Thyroid gland (tissue), 4 donors: ENCODE data around the gene GPR150. TPM values are rescaled to one million over a fixed set of nuclear protein-coding genes. Genes with fewer than 3 reads are reported as not detected.

Experiments
- DNase-seq, 2 donors: peaks; one replicate each; pipeline ENCODE4 v3.0.0-alpha.2; 2019
- H3K27ac ChIP-seq, 3 donors: fragments of 200-600 bp; sonication (generic); 1 replicate in 2 of 3; 2 replicates in 1 of 3; pipeline ENCODE4 v1.5.1; 2016 to 2019; ENCODE audit warnings: mild to moderate bottlenecking in 1 of 3, moderate library complexity in 1 of 3
- H3K27me3 ChIP-seq: fragments of 200-600 bp; sonication (generic); one replicate; pipeline ENCODE4 v1.5.1; 2019
- H3K36me3 ChIP-seq, 2 donors: fragments of 200-600 bp; sonication (generic); one replicate each; pipeline ENCODE4 v1.5.1; 2016 to 2019
- H3K4me1 ChIP-seq, 2 donors: fragments of 200-600 bp; sonication (generic); one replicate each; pipeline ENCODE4 v1.5.1; 2017 to 2019
- H3K4me3 ChIP-seq, 3 donors: fragments of 200-600 bp; sonication (generic); replicated peaks in 1 of 3; 1 replicate in 2 of 3; 2 replicates in 1 of 3; pipeline ENCODE4 v1.5.1; 2016; ENCODE audit warnings: mild to moderate bottlenecking in 1 of 3
- H3K9me3 ChIP-seq: fragments of 200-600 bp; sonication (generic); one replicate; pipeline ENCODE4 v1.5.1; 2017
- CTCF ChIP-seq, 6 experiments: fragments of 200-600 bp in 3 of 6; fragments of 450-650 bp in 3 of 6; sonication (generic) in 3 of 6; IDR thresholded peaks; one replicate each; pipeline ENCODE4 v1.5.1; 2016 to 2019; ENCODE audit warnings: antibody characterized with exemption in 6 of 6, mild to moderate bottlenecking in 2 of 6, inconsistent platforms in 1 of 6, moderate library complexity in 1 of 6
- POLR2A ChIP-seq, 2 donors: fragments of 450-650 bp; IDR thresholded peaks; one replicate each; pipeline ENCODE4 v1.6.1; 2017; ENCODE audit warnings: antibody characterized with exemption in 2 of 2, mild to moderate bottlenecking in 2 of 2, moderate library complexity in 1 of 2
- WGBS, 2 donors: methylation state at CpG; one replicate each; pipeline ENCODE4 v1.1.5; 2017; 5-methylcytosine and 5-hydroxymethylcytosine counted together
- intact Hi-C: fragments of 100-400 bp; cut with DNase I; formaldehyde crosslinking; loops from one replicate; pipeline ENCODE4 v1.15.1; 2023
- total RNA-seq, 4 donors: library from RNA; depleted of rRNA; stranded (reverse); fragments of >200 nt; gene quantifications; one replicate each; pipeline ENCODE4 v1.2.3, GENCODE V29; 2016

The GPR150 gene
- total RNA-seq, 4 donors from 2014 or later, result 0.42 TPM; not detected in 3

- WGBS, 2 donors, result 90 to 91% methylated on average over 1 of the region's 1 CpG
- peaks cover 8 to 9% of the 10 kb centered on the region in 2 donors for H3K4me1 ChIP-seq
- no peak overlapping the region for H3K4me3 ChIP-seq
- H3K27me3 ChIP-seq, result no peaks in the 10 kb centered on the region
- DNase-seq, result no peak
- H3K36me3 ChIP-seq, result no peaks in the 10 kb centered on the region
- H3K9me3 ChIP-seq, result no peaks in the 10 kb centered on the region
- intact Hi-C loops, result no loop called here
- TF ChIP-seq CTCF (IDR thresholded peaks at IDR 0.05) (no peak), POLR2A (IDR thresholded peaks at IDR 0.05) (no peak)
- no peak overlapping the region for H3K27ac ChIP-seq
These were observed 4.8 kb upstream of the GPR150 start for GRCh38 chr5:95615164-95615467.

DNA sequence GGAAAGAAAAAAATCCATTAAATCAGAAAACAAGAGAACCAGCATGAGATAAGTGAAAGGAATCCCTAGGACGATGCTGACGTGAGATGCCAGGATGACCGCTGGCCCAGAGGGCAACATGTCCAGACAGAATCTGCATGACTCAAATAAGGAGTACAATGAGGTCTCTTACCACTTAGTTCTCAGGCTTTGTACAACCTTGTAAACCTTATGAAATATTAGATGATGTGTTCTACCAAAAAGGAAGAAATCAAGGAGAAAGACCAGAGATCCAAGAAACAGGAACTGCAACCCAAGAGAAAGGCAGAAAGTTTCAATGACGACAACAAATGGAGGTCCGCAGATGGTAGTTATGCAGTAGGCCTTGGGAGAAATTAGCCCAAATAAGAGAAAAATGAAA is 2.8 kb upstream of the GPR150 start:
- Histone ChIP-seq H3K9me3 (no peaks in the 10 kb centered on the region), H3K4me1 (peaks cover 9 to 20% of the 10 kb centered on the region in 2 donors), H3K4me3 (no peak overlapping the region), H3K36me3 (no peaks in the 10 kb centered on the region), H3K27me3 (no peaks in the 10 kb centered on the region), H3K27ac (no peak overlapping the region)
- WGBS, 2 donors, result 94 to 95% methylated on average over 5 of the region's 5 CpGs
- TF ChIP-seq POLR2A (IDR thresholded peaks at IDR 0.05), result no peak
- no peak for TF ChIP-seq CTCF (IDR thresholded peaks at IDR 0.05)
- intact Hi-C loops, result no loop called here
- DNase-seq, result no peak

GRCh38 chr5:95619096-95619495 is 791 bp upstream of the GPR150 start:
- Histone ChIP-seq H3K9me3 (no peaks in the 10 kb centered on the region), H3K4me3 (no peak overlapping the region), H3K27ac (no peak overlapping the region), H3K36me3 (no peaks in the 10 kb centered on the region), H3K4me1 (peaks cover 9 to 20% of the 10 kb centered on the region in 2 donors), H3K27me3 (no peaks in the 10 kb centered on the region)
- TF ChIP-seq POLR2A (IDR thresholded peaks at IDR 0.05) (no peak), CTCF (IDR thresholded peaks at IDR 0.05) (no peak)
- intact Hi-C loops, result no loop called here
- no peak for DNase-seq
- WGBS, 2 donors, result 92 to 97% methylated on average over 4 of the region's 4 CpGs

DNA sequence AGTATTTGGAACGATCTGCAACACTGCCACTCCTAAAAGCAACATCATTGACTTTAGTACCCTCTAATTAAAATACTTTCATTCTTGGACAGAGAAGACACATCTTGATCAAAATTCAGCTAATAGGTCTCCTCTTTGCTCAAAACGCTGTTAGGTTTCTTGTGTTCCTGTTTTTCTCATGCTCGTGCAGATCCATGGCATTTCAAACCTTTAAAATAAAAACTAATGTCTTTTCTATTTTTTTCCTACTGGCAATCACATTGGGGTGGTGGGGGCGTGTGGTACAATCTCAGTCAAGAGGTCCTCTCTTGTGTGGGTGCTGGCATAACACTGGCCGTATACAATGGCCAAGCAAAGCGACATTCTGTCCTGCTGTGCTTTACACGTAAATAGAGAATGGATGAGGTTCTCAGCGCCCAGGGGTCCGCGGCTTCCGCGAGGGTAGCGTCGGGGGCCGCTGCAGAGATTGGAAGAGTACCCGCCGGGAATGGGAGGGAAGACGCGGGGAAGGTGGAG is 315 bp upstream of the GPR150 start:
- H3K36me3 ChIP-seq, result no peaks in the 10 kb centered on the region
- 13 to 17% methylated on average over 19 of the region's 19 CpGs for WGBS, 2 donors
- H3K4me3 ChIP-seq, result peak overlapping the region in 2 of 3 donors; percentile 1 to 41
- intact Hi-C loops, result no loop called here
- TF ChIP-seq CTCF (IDR thresholded peaks at IDR 0.05), result no peak
- TF ChIP-seq POLR2A (IDR thresholded peaks at IDR 0.05), result no peak
- DNase-seq, result no peak
- H3K27ac ChIP-seq, result no peak overlapping the region
- peaks cover 9 to 20% of the 10 kb centered on the region in 2 donors for H3K4me1 ChIP-seq
- no peaks in the 10 kb centered on the region for H3K9me3 ChIP-seq
- no peaks in the 10 kb centered on the region for H3K27me3 ChIP-seq

DNA sequence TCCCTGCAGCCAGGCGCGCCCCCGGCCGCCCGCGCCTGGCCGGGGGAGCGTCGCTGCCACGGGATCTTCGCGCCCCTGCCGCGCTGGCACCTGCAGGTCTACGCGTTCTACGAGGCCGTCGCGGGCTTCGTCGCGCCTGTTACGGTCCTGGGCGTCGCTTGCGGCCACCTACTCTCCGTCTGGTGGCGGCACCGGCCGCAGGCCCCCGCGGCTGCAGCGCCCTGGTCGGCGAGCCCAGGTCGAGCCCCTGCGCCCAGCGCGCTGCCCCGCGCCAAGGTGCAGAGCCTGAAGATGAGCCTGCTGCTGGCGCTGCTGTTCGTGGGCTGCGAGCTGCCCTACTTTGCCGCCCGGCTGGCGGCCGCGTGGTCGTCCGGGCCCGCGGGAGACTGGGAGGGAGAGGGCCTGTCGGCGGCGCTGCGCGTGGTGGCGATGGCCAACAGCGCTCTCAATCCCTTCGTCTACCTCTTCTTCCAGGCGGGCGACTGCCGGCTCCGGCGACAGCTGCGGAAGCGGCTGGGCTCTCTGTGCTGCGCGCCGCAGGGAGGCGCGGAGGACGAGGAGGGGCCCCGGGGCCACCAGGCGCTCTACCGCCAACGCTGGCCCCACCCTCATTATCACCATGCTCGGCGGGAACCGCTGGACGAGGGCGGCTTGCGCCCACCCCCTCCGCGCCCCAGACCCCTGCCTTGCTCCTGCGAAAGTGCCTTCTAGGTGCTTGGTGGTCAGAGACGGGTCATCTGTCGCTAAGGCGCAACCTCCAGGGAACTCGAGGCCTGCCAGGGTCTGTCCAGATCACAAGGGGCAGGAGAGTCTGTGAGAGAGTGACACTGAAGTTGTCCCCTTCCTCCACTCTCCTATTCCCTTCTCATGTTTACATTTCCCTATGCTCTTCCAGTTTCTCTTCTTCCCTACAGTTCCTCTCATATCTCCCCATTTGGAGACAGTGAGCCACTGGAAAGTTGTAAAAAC is 1.3 kb downstream of the GPR150 start:
- no peak for TF ChIP-seq POLR2A (IDR thresholded peaks at IDR 0.05)
- TF ChIP-seq CTCF (IDR thresholded peaks at IDR 0.05), result no peak
- H3K4me3 ChIP-seq, result peak overlapping the region in 2 of 3 donors; percentile 6 to 41
- intact Hi-C loops, result no loop called here
- H3K27me3 ChIP-seq, result no peaks in the 10 kb centered on the region
- H3K9me3 ChIP-seq, result no peaks in the 10 kb centered on the region
- peak; percentile 14 to 24 for DNase-seq
- 5 to 9% methylated on average over 29 to 42 of the region's 92 CpGs for WGBS, 2 donors
- peaks cover 9 to 20% of the 10 kb centered on the region in 2 donors for H3K4me1 ChIP-seq
- no peak overlapping the region for H3K27ac ChIP-seq
- no peaks in the 10 kb centered on the region for H3K36me3 ChIP-seq
